Astrocyte (in vitro differentiated cells and primary cell): ENCODE data around the gene ADCY3. TPM values are rescaled to one million over a fixed set of nuclear protein-coding genes. Genes with fewer than 3 reads are reported as not detected.

Experiments
- DNase-seq: peaks from one replicate; pipeline ENCODE4 v3.0.0-alpha.2; 2010; ENCODE audit warnings: low read depth
- FAIRE-seq: peaks from 2 replicates; lab custom pipeline; 2011; peaks lifted over from hg19 to GRCh38; lab: Jason Lieb, UNC
- H2AFZ ChIP-seq: 2 replicates; pipeline ENCODE4 v1.6.0; 2012; ENCODE audit warnings: low read depth, low read length, inconsistent platforms
- H3K27ac ChIP-seq: 2 replicates; pipeline ENCODE4 v1.5.1; 2011; ENCODE audit warnings: low read depth, low read length, inconsistent platforms
- H3K27me3 ChIP-seq: 2 replicates; pipeline ENCODE4 v1.6.0; 2011; ENCODE audit warnings: low read length, inconsistent platforms; ENCODE audit not compliant: insufficient read depth
- H3K36me3 ChIP-seq: 2 replicates; pipeline ENCODE4 v1.5.1; 2011; ENCODE audit warnings: low read length, inconsistent platforms; ENCODE audit not compliant: insufficient read depth
- H3K4me1 ChIP-seq: 2 replicates; pipeline ENCODE4 v1.5.1; 2011; ENCODE audit warnings: low read length, inconsistent platforms; ENCODE audit not compliant: insufficient read depth
- H3K4me2 ChIP-seq: 2 replicates; pipeline ENCODE4 v1.6.0; 2012; ENCODE audit warnings: low read length, inconsistent platforms
- H3K4me3 ChIP-seq: 2 replicates; pipeline ENCODE4 v1.5.1; 2011; ENCODE audit warnings: low read depth, mild to moderate bottlenecking, low read length, inconsistent platforms; ENCODE audit not compliant: insufficient read depth
- H3K79me2 ChIP-seq: 2 replicates; pipeline ENCODE4 v1.6.0; 2012; ENCODE audit warnings: mild to moderate bottlenecking, low read length, inconsistent platforms; ENCODE audit not compliant: insufficient read depth
- H3K9ac ChIP-seq: 2 replicates; pipeline ENCODE4 v1.6.0; 2012; ENCODE audit warnings: mild to moderate bottlenecking, low read length, inconsistent platforms
- H3K9me3 ChIP-seq: 2 replicates; pipeline ENCODE4 v1.5.1; 2012; ENCODE audit warnings: low read depth, mild to moderate bottlenecking, low read length, inconsistent platforms; ENCODE audit not compliant: insufficient read depth
- H4K20me1 ChIP-seq: 2 replicates; pipeline ENCODE4 v1.6.0; 2012; ENCODE audit warnings: low read length, inconsistent platforms; ENCODE audit not compliant: insufficient read depth
- H3K27ac Mint-ChIP-seq: one replicate; pipeline ENCODE4 v1.8.0; 2021; ENCODE audit warnings: mild to moderate bottlenecking, mixed read lengths; ENCODE audit not compliant: unreplicated experiment
- H3K27me3 Mint-ChIP-seq: one replicate; pipeline ENCODE4 v1.8.0; 2021; ENCODE audit warnings: low read depth, mixed read lengths; ENCODE audit not compliant: unreplicated experiment
- H3K36me3 Mint-ChIP-seq: one replicate; pipeline ENCODE4 v1.8.0; 2021; ENCODE audit warnings: low read depth, mixed read lengths; ENCODE audit not compliant: unreplicated experiment
- H3K4me1 Mint-ChIP-seq: one replicate; pipeline ENCODE4 v1.8.0; 2021; ENCODE audit warnings: low read depth, mixed read lengths; ENCODE audit not compliant: unreplicated experiment
- H3K4me3 Mint-ChIP-seq: one replicate; pipeline ENCODE4 v1.8.0; 2021; ENCODE audit warnings: mild to moderate bottlenecking, moderate library complexity, mixed read lengths; ENCODE audit not compliant: unreplicated experiment
- H3K9me3 Mint-ChIP-seq: one replicate; pipeline ENCODE4 v1.8.0; 2021; ENCODE audit warnings: mild to moderate bottlenecking, mixed read lengths; ENCODE audit not compliant: unreplicated experiment
- CTCF ChIP-seq: IDR thresholded peaks from 2 replicates; pipeline ENCODE4 v1.5.1; 2011; ENCODE audit warnings: low read depth, mild to moderate bottlenecking, inconsistent platforms, low read length, moderate library complexity; ENCODE audit not compliant: insufficient read depth
- EZH2 ChIP-seq: IDR thresholded peaks from 2 replicates; pipeline ENCODE4 v1.6.1; 2012; ENCODE audit warnings: mild to moderate bottlenecking, low read length, inconsistent platforms; ENCODE audit not compliant: insufficient read depth
- total RNA-seq: library from RNA; stranded (reverse); gene quantifications from 2 replicates; pipeline ENCODE4 v1.2.1, GENCODE V29; 2021

Gene ADCY3
- total RNA-seq, 1 donor from 2014 or later: 12.5 TPM

GRCh38 chr2:24827321-24828237 is 92.5 kb downstream of the ADCY3 start:
- Histone ChIP-seq H3K27ac (no peak overlapping the region), H3K36me3 (peaks cover 2% of the 10 kb centered on the region), H2AFZ (peak overlapping the region; percentile 71), H3K4me2 (peak overlapping the region; percentile 61), H3K4me1 (peaks cover 11% of the 10 kb centered on the region), H3K9me3 (no peaks in the 10 kb centered on the region), H3K27me3 (no peaks in the 10 kb centered on the region), H3K79me2 (no peaks in the 10 kb centered on the region), H3K9ac (peak overlapping the region; percentile 34), H3K4me3 (no peak overlapping the region), H4K20me1 (no peaks in the 10 kb centered on the region)
- Mint-ChIP-seq H3K9me3 (no peaks in the 10 kb centered on the region), H3K4me1 (peaks cover 3% of the 10 kb centered on the region), H3K27ac (peak overlapping the region; percentile 53), H3K36me3 (peaks cover 4% of the 10 kb centered on the region), H3K27me3 (no peaks in the 10 kb centered on the region), H3K4me3 (no peak overlapping the region)
- FAIRE-seq (peak; percentile 26), DNase-seq (peak; percentile 73)
- no peak for TF ChIP-seq EZH2
- TF ChIP-seq CTCF: peak; percentile 95

- Histone ChIP-seq H2AFZ (no peak overlapping the region), H3K9me3 (no peaks in the 10 kb centered on the region), H3K79me2 (no peaks in the 10 kb centered on the region), H3K27me3 (no peaks in the 10 kb centered on the region), H3K9ac (no peak overlapping the region), H3K36me3 (peaks cover 5% of the 10 kb centered on the region), H3K4me3 (no peak overlapping the region), H3K27ac (no peak overlapping the region), H3K4me2 (no peak overlapping the region), H3K4me1 (peaks cover 11% of the 10 kb centered on the region), H4K20me1 (no peaks in the 10 kb centered on the region)
- no peak overlapping the region for H3K4me3 Mint-ChIP-seq
- FAIRE-seq: no peak
- no peaks in the 10 kb centered on the region for H3K27me3 Mint-ChIP-seq
- no peak for TF ChIP-seq EZH2
- TF ChIP-seq CTCF: no peak
- no peaks in the 10 kb centered on the region for H3K9me3 Mint-ChIP-seq
- no peak for DNase-seq
- peaks cover 3% of the 10 kb centered on the region for H3K4me1 Mint-ChIP-seq
- no peak overlapping the region for H3K27ac Mint-ChIP-seq
- H3K36me3 Mint-ChIP-seq: peaks cover 4% of the 10 kb centered on the region
Observed at GRCh38 chr2:24826773-24827145, 93.3 kb downstream of the ADCY3 start.
